ENCODE data around the gene MLST8.
A peak's percentile ranks its signal among the peaks of the same experiment; 100 is the strongest.

MLST8 gene

GRCh38 chr16:2155977-2156848 lies 49.0 kb upstream of the MLST8 start (continued):
- TF ChIP-seq PRDM10 (tag by site-specific recombination; IDR thresholded peaks at IDR 0.05) (peak; percentile 25; the same call in 1 of the 2 replicates), PBX3 (CRISPR knock-in tag; IDR thresholded peaks at IDR 0.05) (no peak), ZNF600 (tag by site-specific recombination; IDR thresholded peaks at IDR 0.05) (no peak), ZNF529 (tag by site-specific recombination; IDR thresholded peaks at IDR 0.05; ENCODE audit: insufficient replicate concordance) (no peak), ZNF2 (tag by site-specific recombination; IDR thresholded peaks at IDR 0.05) (no peak), CTCF (tag by site-specific recombination; IDR thresholded peaks at IDR 0.05) (peak; percentile 16; the same call in 1 of the 2 replicates), ZNF223 (tag by site-specific recombination; IDR thresholded peaks at IDR 0.05) (no peak), GLIS2 (tag by site-specific recombination; IDR thresholded peaks at IDR 0.05) (0 out of 2 replicates have a peak, but pooled peaks have one; percentile 12), KLF16 (tag by site-specific recombination; IDR thresholded peaks at IDR 0.05) (no peak), ZNF423 (tag by site-specific recombination; IDR thresholded peaks at IDR 0.05) (no peak), ZNF777 (tag by site-specific recombination; IDR thresholded peaks at IDR 0.05; ENCODE audit: borderline replicate concordance) (no peak), ZNF324 (tag by site-specific recombination; IDR thresholded peaks at IDR 0.05) (no peak), ZNF148 (tag by site-specific recombination; IDR thresholded peaks at IDR 0.05; ENCODE audit: borderline replicate concordance) (no peak), ZNF558 (tag by site-specific recombination; IDR thresholded peaks at IDR 0.05) (no peak), BCL11B (tag by site-specific recombination; IDR thresholded peaks at IDR 0.05; ENCODE audit: low read depth) (0 out of 2 replicates have a peak, but pooled peaks have one; percentile 61), ZNF26 (tag by site-specific recombination; IDR thresholded peaks at IDR 0.05) (no peak), ZNF311 (tag by site-specific recombination; IDR thresholded peaks at IDR 0.05; ENCODE audit: borderline replicate concordance) (no peak), ZBTB26 (tag by site-specific recombination; optimal IDR thresholded peaks at IDR 0.05) (peak; percentile 49), ZNF830 (tag by site-specific recombination; IDR thresholded peaks at IDR 0.05; ENCODE audit: low read depth) (no peak), ZBTB8A (tag by site-specific recombination; IDR thresholded peaks at IDR 0.05) (no peak), ZXDB (tag by site-specific recombination; IDR thresholded peaks at IDR 0.05) (no peak)

All from HEK293 (cell line).